ENCODE data around the gene CIAO2A.
"Not testable (repeated sequence)": the region's sequence is repeated elsewhere in the genome, so short reads cannot be mapped to it uniquely, and the experiment has no call there.

CIAO2A gene

GRCh38 chr15:64111679-64112050, 18.0 kb upstream of the CIAO2A start:
- no peak for DNase-seq

GRCh38 chr15:64110950-64111678, 17.5 kb upstream of the CIAO2A start:
- no peak for DNase-seq

DNA sequence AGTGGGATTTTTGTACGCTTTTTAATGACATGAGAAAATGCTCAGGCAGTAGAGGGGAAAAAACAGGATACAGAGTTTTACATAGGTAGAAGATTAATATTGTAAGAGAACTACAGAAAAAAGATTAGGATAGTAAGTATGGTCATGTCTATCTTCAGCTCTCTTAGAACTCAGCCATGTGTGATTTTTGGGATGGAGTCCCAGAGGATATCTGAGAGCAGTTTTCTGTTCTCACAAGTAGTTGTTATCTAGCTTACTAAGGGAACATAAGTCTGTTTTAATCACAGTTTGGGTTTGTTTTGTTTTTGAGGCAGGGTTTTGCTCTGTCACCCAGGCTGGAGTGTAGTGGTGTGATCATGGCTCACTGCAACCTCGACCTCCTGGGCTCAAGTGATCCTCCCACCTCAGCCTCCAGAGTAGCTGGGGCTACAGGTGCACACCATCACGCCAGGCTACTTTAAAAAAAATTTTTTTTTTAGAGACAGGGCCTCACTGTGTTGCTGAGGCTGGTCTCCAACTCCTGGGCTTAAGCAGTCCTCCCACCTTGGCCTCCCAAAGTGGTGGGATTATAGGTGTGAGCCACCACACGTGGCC, 16.6 kb upstream of the CIAO2A start:
- not testable (repeated sequence) for DNase-seq

DNA sequence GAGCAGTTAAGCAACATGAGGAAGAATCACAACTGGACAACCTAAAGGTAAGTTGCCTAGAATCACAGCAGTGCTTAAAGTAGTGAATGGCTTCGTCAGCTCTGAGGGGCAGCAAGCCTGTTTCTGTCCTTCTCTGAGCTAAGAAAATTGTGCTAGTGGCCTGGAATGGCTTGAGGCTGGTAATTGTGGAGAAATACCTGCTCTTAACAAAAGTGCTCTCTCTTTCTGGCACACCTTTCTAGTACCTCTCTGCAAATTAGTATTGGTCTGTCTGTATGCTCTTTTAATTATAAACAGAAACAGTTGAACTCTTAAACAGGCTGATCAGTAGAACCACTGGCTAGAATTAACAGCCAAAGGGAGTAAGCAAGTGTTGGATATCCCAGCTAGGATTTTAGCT, 13.7 kb upstream of the CIAO2A start:
- no peak for DNase-seq

DNA sequence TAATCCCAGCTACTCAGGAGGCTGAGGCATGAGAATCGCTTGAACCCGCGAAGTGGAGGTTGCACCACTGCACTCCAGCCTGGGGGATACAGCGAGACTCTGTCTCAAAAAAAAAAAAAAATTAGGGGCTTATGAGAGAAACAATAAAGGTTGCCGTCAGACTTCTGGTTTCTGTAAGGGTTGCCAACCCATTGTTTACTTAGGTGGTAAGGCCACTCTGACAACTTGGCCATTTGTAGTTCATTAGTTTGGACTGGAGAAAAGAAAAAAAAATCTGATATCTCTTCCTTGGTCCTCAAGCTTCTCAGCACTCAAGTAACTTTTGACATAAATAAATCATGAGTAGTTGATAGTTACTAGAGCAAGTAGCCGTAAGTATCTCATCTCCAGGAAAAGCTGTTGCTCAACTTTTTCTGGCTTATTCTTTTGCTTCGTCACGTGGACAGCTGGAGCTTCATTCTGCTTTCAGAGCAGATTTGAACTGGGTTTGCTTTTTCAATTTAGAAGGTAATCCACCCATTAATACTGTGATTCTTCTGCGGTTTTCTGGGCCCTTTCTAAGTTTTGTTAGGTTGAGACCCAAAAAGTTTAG, 11.6 kb upstream of the CIAO2A start:
- no peak for DNase-seq

DNA sequence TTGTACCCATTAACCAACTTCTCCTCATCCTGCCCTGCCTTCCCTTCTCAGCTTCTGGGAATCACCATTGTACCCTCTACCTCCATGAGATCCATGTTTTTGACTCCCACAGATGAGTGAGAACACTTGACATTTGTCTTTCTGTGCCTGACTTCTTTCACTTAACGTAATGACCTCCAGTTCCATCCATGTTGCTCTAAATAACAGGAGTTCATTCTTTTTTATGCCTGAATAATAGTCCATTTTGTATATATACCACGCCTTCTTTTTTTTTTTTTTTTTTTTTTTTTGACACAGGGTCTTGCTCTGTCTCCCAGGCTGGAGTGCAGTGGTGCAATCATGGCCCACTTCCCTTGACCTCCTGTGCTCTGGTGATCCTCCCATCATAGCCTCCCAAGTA, 8.9 kb upstream of the CIAO2A start:
- DNase-seq, result no peak

- DNase-seq, result no peak
Observed at GRCh38 chr15:64100958-64101357, 7.3 kb upstream of the CIAO2A start.

- DNase-seq, result no peak
Observed at GRCh38 chr15:64099379-64099778, 5.7 kb upstream of the CIAO2A start.

DNA sequence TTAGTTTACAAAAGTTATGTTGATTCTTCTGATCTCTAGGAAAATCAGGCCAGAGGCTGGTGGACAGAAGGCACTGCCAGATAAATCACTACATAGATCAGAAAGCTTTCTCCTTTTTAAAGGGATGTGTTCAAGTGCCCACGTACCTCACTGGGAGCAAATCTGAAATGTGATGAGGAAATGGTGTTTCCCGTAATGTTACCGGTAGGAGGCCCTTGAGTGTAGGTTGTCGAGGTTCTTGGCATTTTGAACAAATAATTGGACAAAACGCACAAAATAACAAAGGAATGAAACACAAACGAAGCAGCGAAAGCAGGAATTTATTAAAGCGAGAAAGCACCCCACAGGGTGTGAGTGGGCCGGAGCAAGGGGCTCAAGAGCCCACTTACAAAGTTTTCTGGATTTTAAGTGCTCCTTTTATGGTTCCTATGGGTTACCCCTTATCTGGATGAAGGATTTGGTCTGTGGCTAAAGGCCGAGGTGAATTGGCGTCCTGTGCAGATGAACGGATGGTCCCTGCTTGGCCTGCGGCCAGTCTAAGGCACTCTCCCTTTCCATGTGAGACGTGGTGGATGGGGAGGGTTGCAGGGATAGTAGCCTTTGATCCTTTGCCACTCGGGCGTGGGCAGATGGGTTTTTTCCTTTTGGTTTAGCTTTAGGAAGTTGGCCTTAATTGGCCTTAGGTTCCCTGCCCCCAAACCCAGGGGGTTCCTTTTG, 3.2 kb upstream of the CIAO2A start:
- no peak for DNase-seq

DNA sequence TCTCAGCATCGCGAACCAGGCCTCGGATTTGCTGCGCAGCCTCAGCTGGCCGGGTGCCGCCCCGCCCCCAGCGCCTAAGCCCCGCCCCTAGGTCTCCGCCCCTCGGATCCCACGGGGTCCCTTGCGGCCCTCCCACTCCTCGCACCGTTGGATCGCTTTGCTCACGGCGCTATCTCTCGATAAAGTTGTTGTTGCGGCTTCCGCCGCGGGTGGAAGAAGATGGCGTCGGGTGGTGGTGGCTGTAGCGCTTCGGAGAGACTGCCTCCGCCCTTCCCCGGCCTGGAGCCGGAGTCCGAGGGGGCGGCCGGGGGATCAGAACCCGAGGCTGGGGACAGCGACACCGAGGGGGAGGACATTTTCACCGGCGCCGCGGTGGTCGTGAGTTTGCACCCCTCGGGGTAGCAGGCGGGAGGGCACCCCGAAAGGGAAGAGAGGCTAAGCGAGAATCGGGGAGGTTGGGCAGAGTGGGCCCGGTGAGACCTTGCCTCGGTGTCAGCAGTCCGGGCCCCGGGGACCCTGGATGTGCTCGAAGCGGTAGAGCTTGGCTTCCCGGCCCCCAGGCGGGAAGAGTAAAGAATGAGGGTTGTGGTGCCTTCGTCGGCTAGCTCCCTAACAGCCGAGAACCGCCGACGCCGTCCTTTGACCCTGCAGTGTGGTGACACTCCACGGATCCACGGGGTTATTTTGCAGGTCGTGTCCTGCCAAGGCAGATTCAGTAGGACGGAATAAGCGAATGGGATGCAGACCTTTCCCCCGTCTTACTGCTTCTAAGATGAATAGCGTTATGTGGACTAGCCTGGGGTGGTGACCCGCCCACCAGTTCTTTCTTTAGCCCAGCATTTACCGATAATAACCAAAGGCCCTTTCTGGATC, 2.4 kb upstream of the CIAO2A start, which contains the start of gene SNX1:
Gene SNX1, plus strand, starts transcription at position 188 of the 873 bp plus-strand sequence. Its CDS starts 32 bp downstream, at position 220.
- DNase-seq, result peak; percentile 92

DNA sequence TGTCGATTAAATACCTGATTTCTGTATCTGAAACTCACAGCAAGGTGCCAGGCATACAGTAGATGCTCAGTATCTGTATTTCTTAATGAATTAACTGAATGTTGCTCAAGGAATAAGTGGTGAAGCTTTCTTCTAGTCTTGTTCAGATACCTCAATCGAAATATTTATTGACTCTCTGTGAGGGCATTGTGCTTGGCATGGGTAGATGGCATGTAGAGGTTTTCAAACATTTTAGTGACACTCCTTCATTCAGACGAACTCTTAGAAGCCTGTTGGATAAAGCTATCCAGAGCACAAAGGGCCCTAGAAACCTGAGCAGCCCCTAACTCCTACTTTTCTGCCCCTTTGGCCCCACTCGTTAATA, 1.8 kb upstream of the CIAO2A start:
- DNase-seq, result no peak

- no peak for DNase-seq
Observed at GRCh38 chr15:64092864-64093626, 593 bp downstream of the CIAO2A start.

DNA sequence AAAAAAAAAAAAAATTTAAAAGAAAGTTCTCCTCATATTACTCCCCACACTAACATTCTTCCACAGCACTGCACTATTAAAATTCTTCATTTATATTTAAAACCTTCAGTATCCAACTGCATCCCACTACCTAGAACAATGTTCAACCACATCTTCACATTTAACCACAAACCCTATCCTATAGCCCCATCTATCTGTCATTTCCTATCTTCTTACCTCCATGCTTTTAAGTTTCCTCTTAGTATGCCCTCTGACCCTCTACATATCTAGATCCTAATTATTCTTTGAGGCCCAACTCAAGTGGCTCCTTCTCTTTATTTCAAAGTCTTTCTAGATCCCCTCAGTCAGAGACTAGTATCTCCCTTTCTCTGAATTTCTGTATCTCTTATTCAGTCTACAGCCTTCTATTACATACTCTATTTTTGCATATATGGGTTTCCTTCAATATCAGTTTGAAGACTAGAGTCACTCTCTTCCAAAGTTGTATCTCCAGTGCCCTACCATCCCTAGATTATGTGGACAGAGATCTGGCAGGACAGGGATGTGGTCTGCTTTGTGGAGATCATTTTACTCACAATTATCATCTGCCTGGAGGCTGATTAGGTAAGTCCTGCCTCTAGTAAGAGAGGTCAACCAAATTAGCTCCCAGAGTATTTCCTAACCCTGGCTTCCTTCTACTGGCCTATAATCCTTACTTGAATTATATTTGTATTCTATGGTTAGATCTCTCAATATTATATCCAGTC, 1.4 kb downstream of the CIAO2A start:
- DNase-seq, result no peak

DNA sequence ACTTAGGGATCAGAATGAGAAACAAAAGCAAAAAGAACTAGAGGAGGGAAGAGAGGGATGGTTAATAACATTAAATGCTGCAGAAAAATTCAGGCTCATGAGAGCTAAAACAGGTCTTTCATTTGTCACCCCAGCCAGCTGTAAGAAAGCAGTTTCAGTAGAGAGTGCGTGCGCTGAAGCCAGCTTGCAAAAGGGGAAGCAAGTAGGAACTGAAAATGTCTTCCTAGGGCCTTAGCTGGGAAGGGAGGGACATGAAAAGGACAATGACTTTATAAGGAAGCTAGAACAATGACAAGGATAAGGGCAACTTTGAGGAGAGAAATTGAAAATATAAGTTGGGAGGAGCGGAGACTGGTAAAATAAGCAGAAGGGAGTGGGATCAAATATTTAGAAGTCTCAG, 3.1 kb downstream of the CIAO2A start:
- no peak for DNase-seq

GRCh38 chr15:64089543-64090280, 3.9 kb downstream of the CIAO2A start:
- no peak for DNase-seq

GRCh38 chr15:64082757-64083156, 10.9 kb downstream of the CIAO2A start:
- no peak for DNase-seq

- not testable (repeated sequence) for DNase-seq
Observed at GRCh38 chr15:64073496-64073895, 20.1 kb downstream of the CIAO2A start.

GRCh38 chr15:64072812-64073211, 20.8 kb downstream of the CIAO2A start:
- no peak for DNase-seq

GRCh38 chr15:64071931-64072765, 21.5 kb downstream of the CIAO2A start:
- no peak for DNase-seq
